Aorta (tissue), 5 donors: Measurements from ENCODE around the gene C1orf167. TPM values are rescaled to one million over a fixed set of nuclear protein-coding genes. Genes with fewer than 3 reads are reported as not detected.
A peak's percentile ranks its signal among the peaks of the same experiment; 100 is the strongest.

Source experiments
- ATAC-seq: fragments of 200-7000 bp; cut with Tn5 transposase; one replicate; pipeline ENCODE4 v1.9.1; 2022; ENCODE audit warnings: moderate library complexity; ENCODE audit not compliant: low FRiP score
- DNase-seq, 2 donors: peaks; one replicate each; pipeline ENCODE4 v3.0.0-alpha.2; 2020
- H3K27ac ChIP-seq, 2 donors: one replicate each; pipeline ENCODE4 v1.5.1; 2013; ENCODE audit warnings: low read length in 2 of 2, mild to moderate bottlenecking in 2 of 2, moderate library complexity in 2 of 2, control low read depth in 1 of 2, inconsistent platforms in 1 of 2, low read depth in 1 of 2
- H3K27me3 ChIP-seq, 2 donors: one replicate each; pipeline ENCODE4 v1.6.1; 2013; ENCODE audit warnings: control low read depth in 1 of 2, low read length in 1 of 2, mild to moderate bottlenecking in 1 of 2, moderate library complexity in 1 of 2; ENCODE audit not compliant: insufficient read depth in 2 of 2, control insufficient read depth in 1 of 2
- H3K36me3 ChIP-seq, 2 donors: one replicate each; pipeline ENCODE4 v1.6.1; 2013; ENCODE audit warnings: control low read depth in 1 of 2, low read length in 1 of 2, mild to moderate bottlenecking in 1 of 2; ENCODE audit not compliant: insufficient read depth in 2 of 2, control insufficient read depth in 1 of 2
- H3K4me1 ChIP-seq, 2 donors: one replicate each; pipeline ENCODE4 v1.6.1; 2013; ENCODE audit warnings: low read length in 2 of 2, control low read depth in 1 of 2, mild to moderate bottlenecking in 1 of 2, moderate library complexity in 1 of 2; ENCODE audit not compliant: insufficient read depth in 2 of 2, control insufficient read depth in 1 of 2
- H3K4me3 ChIP-seq, 2 donors: one replicate each; pipeline ENCODE4 v1.5.1; 2013; ENCODE audit warnings: low read length in 2 of 2, control low read depth in 1 of 2, mild to moderate bottlenecking in 1 of 2
- H3K9me3 ChIP-seq: one replicate; pipeline ENCODE4 v1.6.1; 2013; ENCODE audit warnings: mild to moderate bottlenecking, low read length; ENCODE audit not compliant: control insufficient read depth
- WGBS, 2 donors: extraction: QIAGEN DNeasy Blood & Tissue Kit; methylation state at CpG; one replicate each; pipeline ENCODE4 v1.1.7; 2013; 5-methylcytosine and 5-hydroxymethylcytosine counted together
- intact Hi-C, 2 donors: fragments of 100-400 bp; cut with DNase I; formaldehyde crosslinking; loops; one replicate each; pipeline versions ENCODE4 v1.14.2 to v1.15.0; 2022
- polyA plus RNA-seq, 2 donors: library from polyadenylated mRNA; stranded (reverse); fragments of 200-250 nt; gene quantifications; one replicate each; pipeline ENCODE4 v1.2.3, GENCODE V29; 2013
- total RNA-seq, 2 donors: library from RNA; stranded (reverse); fragmentation: NEBNext Ultra II Directional; extraction: Animal tissue kit (Norgen Biotek cat#: 25700); gene quantifications; one replicate each; pipeline ENCODE4 v1.2.1, GENCODE V29; 2021
- donor health status: healthy with polysubstance abuse.
- donor health status: Bipolar disorder and iron deficiency.
- donor health status: DM: no; HTN: no; CAD: no.
- donor health status: DM: no; HTN: no; CAD: no.
- donor health status: DM: yes; HTN: yes; CAD: no.

Gene C1orf167
- total and polyA plus RNA-seq, 4 donors: 0.75 to 3.6 (median 1.8) TPM

DNA sequence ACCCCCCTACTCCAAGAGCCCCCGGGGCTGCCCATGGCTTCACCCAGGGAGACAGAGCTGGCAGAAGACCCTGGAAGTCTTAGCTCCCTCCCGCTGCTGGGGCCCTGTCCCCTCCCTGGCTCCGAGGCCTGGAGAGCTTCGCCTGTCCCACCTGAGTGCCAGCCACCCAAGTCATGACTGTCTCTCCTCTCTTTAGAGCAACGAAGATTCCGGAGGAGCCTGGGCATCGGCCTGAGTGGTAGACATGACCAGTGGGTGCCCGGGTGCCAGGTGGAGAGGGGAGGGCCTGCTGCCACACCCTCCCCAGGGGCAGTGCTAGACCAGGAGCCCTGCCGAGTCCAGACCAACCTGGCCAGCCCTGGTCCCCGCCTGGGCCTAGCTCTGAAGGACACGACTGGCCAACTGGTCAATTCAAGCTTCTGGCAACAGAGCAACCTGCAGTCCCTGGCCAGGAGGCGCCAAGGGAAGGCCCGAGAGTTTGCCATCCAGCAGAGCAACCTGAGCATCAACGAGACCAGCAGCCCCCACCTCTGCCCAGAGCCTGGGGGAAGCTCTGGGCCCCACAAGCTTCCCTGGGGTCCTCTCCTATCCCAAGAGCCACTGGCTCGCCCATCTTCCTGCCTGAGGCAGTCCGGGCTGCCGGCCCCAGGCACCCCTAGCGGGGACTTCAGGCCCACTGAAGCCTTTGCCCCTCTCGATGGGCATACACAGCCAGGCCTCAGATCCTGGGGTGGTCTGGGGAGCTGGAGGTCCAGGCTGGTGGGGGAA lies 3.9 kb downstream of the C1orf167 start:
- Histone ChIP-seq H3K27ac (no peak overlapping the region), H3K4me3 (no peak overlapping the region), H3K4me1 (no peaks in the 10 kb centered on the region), H3K27me3 (no peaks in the 10 kb centered on the region), H3K36me3 (no peaks in the 10 kb centered on the region), H3K9me3 (no peaks in the 10 kb centered on the region)
- intact Hi-C loops: no loop called here
- 86 to 90% methylated on average over 19 of the region's 19 CpGs for WGBS, 2 donors
- ATAC-seq (no peak), DNase-seq (peak in 1 of 2 donors; percentile 70)

DNA sequence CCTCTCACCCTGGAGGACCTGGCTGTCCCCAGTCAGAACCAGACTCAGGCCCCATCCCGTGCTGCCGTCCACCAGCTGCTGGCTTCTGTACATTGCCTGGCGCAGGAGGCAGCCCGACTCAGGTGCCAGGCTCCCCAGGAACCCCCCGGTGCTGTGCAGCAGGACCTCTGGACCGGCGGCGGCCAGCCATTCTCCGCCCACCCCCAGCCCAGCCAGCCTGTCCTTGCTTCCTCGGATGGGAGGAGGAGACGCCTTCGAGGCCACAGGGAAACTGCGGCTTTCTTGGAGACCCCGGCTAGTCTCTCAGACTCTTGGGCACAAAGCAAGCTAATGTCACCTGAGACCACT lies 4.4 kb downstream of the C1orf167 start:
- Histone ChIP-seq H3K27me3 (no peaks in the 10 kb centered on the region), H3K4me1 (no peaks in the 10 kb centered on the region), H3K36me3 (no peaks in the 10 kb centered on the region), H3K9me3 (no peaks in the 10 kb centered on the region), H3K4me3 (no peak overlapping the region), H3K27ac (no peak overlapping the region)
- 73 to 79% methylated on average over 13 to 14 of the region's 14 CpGs for whole genome bisulfite sequencing, 2 donors
- ATAC-seq (peak; percentile 37), DNase-seq (no peak)
- intact Hi-C loops: no loop called here

DNA sequence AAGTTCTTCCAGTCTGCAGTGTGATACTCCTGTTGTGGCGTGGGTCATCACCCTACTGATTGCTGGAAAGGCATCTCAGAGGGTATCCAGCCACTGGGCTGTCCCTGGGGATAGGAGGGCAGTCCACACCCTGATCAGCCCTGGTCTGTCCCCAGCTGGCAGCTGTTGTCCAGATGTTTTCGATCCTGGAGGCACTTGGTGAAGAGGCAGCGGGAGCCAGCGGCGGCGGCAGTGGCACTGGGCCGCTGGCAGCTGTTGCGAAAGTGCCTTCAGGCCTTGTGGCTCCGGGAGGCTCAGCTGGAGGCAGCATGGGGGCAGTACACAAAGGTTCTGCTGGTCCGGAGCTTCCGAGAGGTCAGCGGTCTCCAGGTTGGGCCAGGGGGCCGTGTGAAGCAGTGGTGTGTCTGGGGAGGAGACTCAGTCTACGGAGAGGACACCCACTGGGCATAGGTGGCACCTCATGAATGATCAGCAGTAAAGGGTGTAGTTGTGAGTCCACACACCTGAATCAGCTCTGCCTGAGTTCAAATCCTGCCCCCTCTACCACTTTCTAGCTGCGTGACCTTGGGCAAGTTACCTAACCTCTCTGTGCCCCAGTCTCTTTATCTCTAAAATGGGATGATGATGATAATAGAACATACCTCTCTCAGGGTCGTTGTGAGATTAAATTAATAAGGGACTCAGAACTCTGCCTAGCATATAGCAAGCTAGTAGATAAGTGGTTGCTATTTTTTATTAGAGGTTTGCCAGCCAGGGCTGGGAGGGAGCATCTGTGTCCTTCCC lies 6.1 kb downstream of the C1orf167 start:
- no peak for ATAC-seq
- 72 to 78% methylated on average over 16 of the region's 16 CpGs for WGBS, 2 donors
- intact Hi-C loops: no loop called here

DNA sequence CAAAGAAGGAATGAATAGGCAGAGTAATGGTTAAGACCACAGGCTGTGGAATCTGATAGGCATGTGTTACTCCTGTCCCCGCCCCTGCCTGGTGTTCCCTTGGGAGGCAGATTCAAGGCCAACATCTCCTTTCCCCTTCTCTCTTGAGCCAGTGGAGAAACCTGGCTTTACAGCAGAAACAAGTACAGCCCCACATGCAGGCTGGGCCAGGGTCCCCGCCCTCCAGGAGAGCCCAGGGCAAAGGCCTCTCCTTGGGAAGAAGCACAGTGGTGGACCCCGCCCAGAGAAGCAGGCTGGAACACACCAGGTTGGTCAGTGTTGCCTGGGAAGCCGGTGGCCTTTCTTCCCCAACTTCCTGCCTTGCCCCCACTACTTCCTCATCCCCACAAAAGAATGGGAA lies 6.8 kb downstream of the C1orf167 start:
- no peaks in the 10 kb centered on the region for H3K9me3 ChIP-seq
- no peak overlapping the region for H3K27ac ChIP-seq
- no peak for DNase-seq
- intact Hi-C loops: no loop called here
- H3K27me3 ChIP-seq: no peaks in the 10 kb centered on the region
- 63 to 65% methylated on average over 4 of the region's 4 CpGs for WGBS, 2 donors
- no peak for ATAC-seq
- no peaks in the 10 kb centered on the region for H3K4me1 ChIP-seq
- H3K36me3 ChIP-seq: no peaks in the 10 kb centered on the region
- H3K4me3 ChIP-seq: no peak overlapping the region

More for the DNA sequence above, 6.1 kb downstream of the C1orf167 start:
- H3K27me3 ChIP-seq: no peaks in the 10 kb centered on the region
- H3K9me3 ChIP-seq: no peaks in the 10 kb centered on the region
- no peak overlapping the region for H3K4me3 ChIP-seq
- H3K36me3 ChIP-seq: no peaks in the 10 kb centered on the region
- H3K27ac ChIP-seq: no peak overlapping the region
- peak in 1 of 2 donors; percentile 66 for DNase-seq
- no peaks in the 10 kb centered on the region for H3K4me1 ChIP-seq

DNA sequence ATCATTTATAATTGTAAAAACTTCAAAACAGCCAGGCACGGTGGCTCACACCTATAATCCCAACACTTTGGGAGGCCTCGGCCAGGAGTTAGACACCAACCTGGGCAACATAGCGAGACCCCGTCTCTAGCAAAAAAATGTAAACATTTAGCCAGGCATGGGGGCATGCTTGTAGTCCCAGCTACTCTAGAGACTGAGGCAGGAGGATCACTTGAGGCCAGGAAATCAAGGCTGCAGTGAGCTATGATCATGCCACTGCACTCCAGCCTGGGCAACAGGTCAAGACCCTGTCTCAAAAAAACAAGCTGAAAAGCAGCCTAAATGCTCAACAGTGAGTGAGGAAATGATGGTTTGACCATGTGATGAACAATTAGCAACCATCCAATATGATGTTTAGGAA lies 7.3 kb downstream of the C1orf167 start:
- 85 to 89% methylated on average over 4 of the region's 4 CpGs for WGBS, 2 donors
- intact Hi-C loops: no loop called here
- Histone ChIP-seq H3K9me3 (no peaks in the 10 kb centered on the region), H3K4me1 (no peaks in the 10 kb centered on the region), H3K4me3 (no peak overlapping the region), H3K27ac (no peak overlapping the region), H3K36me3 (no peaks in the 10 kb centered on the region), H3K27me3 (no peaks in the 10 kb centered on the region)
- DNase-seq (no peak), ATAC-seq (no peak)

DNA sequence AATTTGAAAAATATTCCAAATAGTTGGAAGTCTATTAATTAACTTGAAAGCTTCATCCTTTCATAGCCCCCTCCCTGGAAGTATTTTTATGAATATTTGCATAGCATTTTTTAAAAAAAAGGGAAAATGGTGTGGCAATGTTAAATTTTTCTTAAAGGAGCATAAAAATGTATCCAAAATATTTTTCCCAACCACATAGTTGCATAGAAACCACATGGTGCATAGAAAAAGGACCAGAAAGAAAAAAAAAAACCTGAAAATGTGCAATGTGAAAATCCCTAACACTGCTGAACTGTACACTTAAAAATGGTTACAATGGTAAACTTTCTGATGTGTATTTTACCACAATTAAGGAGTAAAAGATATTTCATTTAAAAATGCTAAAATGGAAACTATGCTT lies 8.0 kb downstream of the C1orf167 start:
- Histone ChIP-seq H3K27ac (no peak overlapping the region), H3K36me3 (no peaks in the 10 kb centered on the region), H3K9me3 (no peaks in the 10 kb centered on the region), H3K4me3 (no peak overlapping the region), H3K4me1 (no peaks in the 10 kb centered on the region), H3K27me3 (no peaks in the 10 kb centered on the region)
- no peak for DNase-seq
- intact Hi-C loops: no loop called here
- no peak for ATAC-seq

DNA sequence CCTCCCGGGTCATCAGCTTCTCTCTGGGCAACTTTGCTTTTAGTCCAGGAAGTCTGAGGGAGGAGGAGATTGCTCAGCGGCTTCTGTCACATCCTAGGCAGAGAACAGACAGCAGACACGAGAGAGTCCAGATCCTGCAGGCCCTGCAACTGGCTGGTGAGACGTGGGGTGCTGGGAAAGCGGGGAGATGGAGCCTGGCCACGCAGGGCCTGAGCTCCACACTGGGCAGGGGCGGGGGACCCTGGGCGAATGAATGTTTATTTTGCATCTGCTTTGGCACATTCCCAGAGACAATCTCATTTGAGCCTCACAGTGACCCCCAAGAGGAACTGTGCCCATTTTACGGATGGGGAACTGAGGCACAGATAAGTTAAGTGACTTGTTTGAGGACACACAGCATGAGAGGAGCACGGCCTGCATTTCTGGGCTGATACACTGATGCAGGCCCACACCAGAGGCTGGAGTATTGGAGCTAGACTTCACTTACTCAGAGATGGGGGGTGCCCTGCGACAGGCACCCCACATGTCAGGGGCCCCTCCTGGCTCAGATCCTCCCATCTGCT lies 9.6 kb downstream of the C1orf167 start:
- Histone ChIP-seq H3K27ac (no peak overlapping the region), H3K36me3 (no peaks in the 10 kb centered on the region), H3K9me3 (no peaks in the 10 kb centered on the region), H3K27me3 (no peaks in the 10 kb centered on the region), H3K4me1 (no peaks in the 10 kb centered on the region), H3K4me3 (no peak overlapping the region)
- WGBS, 2 donors: 68 to 73% methylated on average over 11 of the region's 11 CpGs
- intact Hi-C loops: no loop called here
- ATAC-seq: no peak
- DNase-seq: no peak

DNA sequence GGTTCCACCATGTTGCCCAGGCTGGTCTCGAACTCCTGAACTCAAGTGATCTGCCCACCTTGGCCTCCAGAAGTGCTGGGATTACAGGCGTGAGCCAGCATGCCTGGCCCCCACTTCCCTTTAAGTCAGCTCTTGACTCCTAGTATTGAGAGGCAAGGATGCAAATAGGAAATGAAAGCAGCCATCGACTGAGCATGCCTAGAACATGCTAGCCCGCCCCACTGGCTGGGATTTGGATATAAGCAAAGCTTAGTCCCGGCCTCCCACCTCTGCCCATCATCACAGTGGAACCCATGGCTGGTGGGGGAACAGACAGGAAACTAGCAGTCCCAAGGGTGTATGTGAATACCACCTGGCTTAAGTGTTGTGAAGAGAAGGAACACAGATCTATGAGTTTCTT lies 10.5 kb downstream of the C1orf167 start:
- WGBS, 2 donors: 59 to 63% methylated on average over 5 of the region's 5 CpGs
- Histone ChIP-seq H3K9me3 (no peaks in the 10 kb centered on the region), H3K27ac (no peak overlapping the region), H3K4me1 (no peaks in the 10 kb centered on the region), H3K4me3 (no peak overlapping the region), H3K36me3 (no peaks in the 10 kb centered on the region), H3K27me3 (no peaks in the 10 kb centered on the region)
- DNase-seq (no peak), ATAC-seq (no peak)
- intact Hi-C loops: no loop called here

DNA sequence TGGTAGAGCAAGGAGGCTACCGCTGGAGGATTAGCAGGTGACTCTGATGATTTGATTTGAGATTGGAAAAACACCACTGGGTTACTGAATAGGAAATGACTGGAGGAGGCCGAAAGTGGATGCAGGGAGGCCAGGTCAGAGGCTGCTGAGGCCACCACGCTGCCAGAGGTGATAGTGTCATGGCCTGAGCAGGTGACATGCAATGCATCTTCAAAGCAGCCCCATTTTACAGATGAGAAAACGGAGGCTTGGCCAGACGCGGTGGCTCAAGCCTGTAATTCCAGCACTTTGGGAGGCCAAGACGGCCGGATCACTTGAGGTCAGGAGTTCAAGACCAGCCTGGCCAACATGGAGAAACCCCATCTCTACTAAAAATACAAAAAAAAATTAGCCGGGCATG lies 12.8 kb downstream of the C1orf167 start:
- Histone ChIP-seq H3K4me1 (no peaks in the 10 kb centered on the region), H3K27me3 (no peaks in the 10 kb centered on the region), H3K9me3 (no peaks in the 10 kb centered on the region), H3K4me3 (no peak overlapping the region), H3K36me3 (no peaks in the 10 kb centered on the region), H3K27ac (no peak overlapping the region)
- WGBS, 2 donors: 86 to 96% methylated on average over 9 of the region's 9 CpGs
- DNase-seq (no peak), ATAC-seq (no peak)
- intact Hi-C loops: no loop called here
